ENCODE results near the gene ABCA13. TPM values are rescaled to one million over a fixed set of nuclear protein-coding genes. Genes with fewer than 3 reads are reported as not detected.

The ABCA13 gene
- total RNA-seq, 3 donors from 2014 or later (not counting 1 experiment from before 2014, with no cell fraction given) = 0.05 to 0.09 TPM; not detected in 1

- H3K4me1 Mint-ChIP-seq = no peaks in the 10 kb centered on the region
- no peak overlapping the region for H3K27ac Mint-ChIP-seq
- no peak for ATAC-seq
- H3K4me1 ChIP-seq (ENCODE audit: control insufficient read depth, insufficient read depth, low read length) = no peaks in the 10 kb centered on the region
- DNase-seq = no peak
- intact Hi-C loops (cut with micrococcal nuclease) = no loop called here
- H3K27me3 Mint-ChIP-seq (ENCODE audit: low read depth in 2 of 2) = no peaks in the 10 kb centered on the region
- H3K36me3 ChIP-seq (ENCODE audit: control insufficient read depth, insufficient read depth, low read length) = no peaks in the 10 kb centered on the region
- peaks cover 0 to 6% of the 10 kb centered on the region in 2 donors for H3K9me3 Mint-ChIP-seq
- no peaks in the 10 kb centered on the region for H3K36me3 Mint-ChIP-seq
- no peak overlapping the region for H3K4me3 ChIP-seq (ENCODE audit: low read length)
- no peaks in the 10 kb centered on the region for H3K27me3 ChIP-seq (ENCODE audit: control insufficient read depth, insufficient read depth, low read length)
- TF ChIP-seq, protein P1, sequence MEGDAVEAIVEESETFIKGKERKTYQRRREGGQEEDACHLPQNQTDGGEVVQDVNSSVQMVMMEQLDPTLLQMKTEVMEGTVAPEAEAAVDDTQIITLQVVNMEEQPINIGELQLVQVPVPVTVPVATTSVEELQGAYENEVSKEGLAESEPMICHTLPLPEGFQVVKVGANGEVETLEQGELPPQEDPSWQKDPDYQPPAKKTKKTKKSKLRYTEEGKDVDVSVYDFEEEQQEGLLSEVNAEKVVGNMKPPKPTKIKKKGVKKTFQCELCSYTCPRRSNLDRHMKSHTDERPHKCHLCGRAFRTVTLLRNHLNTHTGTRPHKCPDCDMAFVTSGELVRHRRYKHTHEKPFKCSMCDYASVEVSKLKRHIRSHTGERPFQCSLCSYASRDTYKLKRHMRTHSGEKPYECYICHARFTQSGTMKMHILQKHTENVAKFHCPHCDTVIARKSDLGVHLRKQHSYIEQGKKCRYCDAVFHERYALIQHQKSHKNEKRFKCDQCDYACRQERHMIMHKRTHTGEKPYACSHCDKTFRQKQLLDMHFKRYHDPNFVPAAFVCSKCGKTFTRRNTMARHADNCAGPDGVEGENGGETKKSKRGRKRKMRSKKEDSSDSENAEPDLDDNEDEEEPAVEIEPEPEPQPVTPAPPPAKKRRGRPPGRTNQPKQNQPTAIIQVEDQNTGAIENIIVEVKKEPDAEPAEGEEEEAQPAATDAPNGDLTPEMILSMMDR (IDR thresholded peaks at IDR 0.05) = no peak
- no peaks in the 10 kb centered on the region for H3K9me3 ChIP-seq (ENCODE audit: control insufficient read depth, insufficient read depth, low read length)
- 100% methylated on average over 3 of the region's 4 CpGs for WGBS (ENCODE audit: insufficient coverage)
- no peak overlapping the region for H3K4me3 Mint-ChIP-seq
- no peak overlapping the region for H3K27ac ChIP-seq (ENCODE audit: low read length)
Measured at GRCh38 chr7:48505466-48505865, 334.2 kb downstream of the ABCA13 start.

- WGBS (ENCODE audit: insufficient coverage) = 93% methylated on average over 2 of the region's 4 CpGs
- no peaks in the 10 kb centered on the region for H3K27me3 ChIP-seq (ENCODE audit: control insufficient read depth, insufficient read depth, low read length)
- H3K4me3 ChIP-seq (ENCODE audit: low read length) = no peak overlapping the region
- no peaks in the 10 kb centered on the region for H3K27me3 Mint-ChIP-seq (ENCODE audit: low read depth in 2 of 2)
- ATAC-seq (no peak), DNase-seq (no peak)
- H3K9me3 Mint-ChIP-seq = peaks cover 0 to 6% of the 10 kb centered on the region in 2 donors
- no peaks in the 10 kb centered on the region for H3K36me3 Mint-ChIP-seq
- no peaks in the 10 kb centered on the region for H3K9me3 ChIP-seq (ENCODE audit: control insufficient read depth, insufficient read depth, low read length)
- no peaks in the 10 kb centered on the region for H3K4me1 ChIP-seq (ENCODE audit: control insufficient read depth, insufficient read depth, low read length)
- H3K27ac ChIP-seq (ENCODE audit: low read length) = no peak overlapping the region
- TF ChIP-seq, protein P1 (IDR thresholded peaks at IDR 0.05) = no peak
- intact Hi-C loops (cut with micrococcal nuclease) = no loop called here
- H3K4me3 Mint-ChIP-seq = no peak overlapping the region
- no peak overlapping the region for H3K27ac Mint-ChIP-seq
- no peaks in the 10 kb centered on the region for H3K36me3 ChIP-seq (ENCODE audit: control insufficient read depth, insufficient read depth, low read length)
- H3K4me1 Mint-ChIP-seq = no peaks in the 10 kb centered on the region
Measured at GRCh38 chr7:48506569-48506968, 335.3 kb downstream of the ABCA13 start.

- Histone ChIP-seq H3K27ac (ENCODE audit: low read length) (no peak overlapping the region), H3K27me3 (ENCODE audit: control insufficient read depth, insufficient read depth, low read length) (no peaks in the 10 kb centered on the region), H3K9me3 (ENCODE audit: control insufficient read depth, insufficient read depth, low read length) (no peaks in the 10 kb centered on the region), H3K36me3 (ENCODE audit: control insufficient read depth, insufficient read depth, low read length) (no peaks in the 10 kb centered on the region), H3K4me1 (ENCODE audit: control insufficient read depth, insufficient read depth, low read length) (no peaks in the 10 kb centered on the region), H3K4me3 (ENCODE audit: low read length) (no peak overlapping the region)
- Mint-ChIP-seq H3K4me1 (no peaks in the 10 kb centered on the region), H3K36me3 (no peaks in the 10 kb centered on the region), H3K9me3 (peaks cover 3 to 4% of the 10 kb centered on the region in 2 donors), H3K4me3 (no peak overlapping the region), H3K27me3 (ENCODE audit: low read depth in 2 of 2) (no peaks in the 10 kb centered on the region), H3K27ac (no peak overlapping the region)
- TF ChIP-seq, protein P1 (IDR thresholded peaks at IDR 0.05) = no peak
- WGBS (ENCODE audit: insufficient coverage) = 81% methylated on average over 12 of the region's 12 CpGs
- intact Hi-C loops (cut with micrococcal nuclease) = no loop called here
- DNase-seq (no peak), ATAC-seq (no peak)
Measured at GRCh38 chr7:48511080-48511479, 339.8 kb downstream of the ABCA13 start.

- DNase-seq = no peak
- Mint-ChIP-seq H3K9me3 (peaks cover 3 to 4% of the 10 kb centered on the region in 2 donors), H3K4me1 (no peaks in the 10 kb centered on the region), H3K4me3 (no peak overlapping the region), H3K27ac (no peak overlapping the region), H3K27me3 (ENCODE audit: low read depth in 2 of 2) (no peaks in the 10 kb centered on the region), H3K36me3 (no peaks in the 10 kb centered on the region)
- H3K4me3 ChIP-seq (ENCODE audit: low read length) = no peak overlapping the region
- TF ChIP-seq, protein P1 (IDR thresholded peaks at IDR 0.05) = no peak
- no peak overlapping the region for H3K27ac ChIP-seq (ENCODE audit: low read length)
- intact Hi-C loops (cut with micrococcal nuclease) = no loop called here
- no peaks in the 10 kb centered on the region for H3K9me3 ChIP-seq (ENCODE audit: control insufficient read depth, insufficient read depth, low read length)
- H3K27me3 ChIP-seq (ENCODE audit: control insufficient read depth, insufficient read depth, low read length) = no peaks in the 10 kb centered on the region
- no peaks in the 10 kb centered on the region for H3K4me1 ChIP-seq (ENCODE audit: control insufficient read depth, insufficient read depth, low read length)
- H3K36me3 ChIP-seq (ENCODE audit: control insufficient read depth, insufficient read depth, low read length) = no peaks in the 10 kb centered on the region
- ATAC-seq = no peak
- WGBS (ENCODE audit: insufficient coverage) = 88% methylated on average over 6 of the region's 6 CpGs
Measured at GRCh38 chr7:48512892-48513291, 341.6 kb downstream of the ABCA13 start.

Measured in natural killer cell (primary cell).